Measurements from ENCODE around the gene ING4.

Gene ING4

DNA sequence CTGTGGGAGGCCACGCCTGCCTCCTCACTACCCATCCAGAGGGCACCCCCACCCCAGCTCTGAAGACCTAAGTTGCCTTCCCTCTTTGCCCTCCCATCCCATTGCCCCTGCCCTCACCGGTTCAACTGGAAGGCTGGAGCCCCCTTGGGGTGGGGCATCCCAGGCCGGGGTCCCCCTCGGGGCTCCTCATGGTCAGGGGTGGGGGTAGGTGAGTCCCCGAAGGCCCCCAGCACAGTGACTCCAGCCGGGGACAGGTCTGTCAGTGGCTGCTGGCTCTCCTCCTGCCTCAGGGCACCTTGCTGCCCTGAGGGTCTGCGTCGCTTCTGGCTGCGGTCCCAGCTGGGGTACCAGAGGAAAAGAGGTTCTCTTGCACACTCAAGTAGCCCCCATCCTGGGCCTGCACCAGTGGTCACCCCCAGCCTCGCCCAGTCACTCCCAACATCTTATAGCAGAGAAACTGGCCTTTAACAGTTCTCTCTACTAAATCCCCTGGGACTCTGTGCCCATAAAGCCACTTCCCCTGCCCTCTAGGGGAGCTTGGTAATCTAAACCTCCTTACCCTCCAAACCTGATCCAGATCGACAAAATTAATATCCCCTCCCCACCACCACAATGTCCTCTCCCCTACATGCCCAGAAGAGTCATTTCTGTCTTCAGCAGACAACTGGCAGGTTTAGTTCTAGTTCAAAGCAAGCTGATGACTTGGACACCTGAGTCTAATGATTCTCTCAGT is 32.6 kb upstream of the ING4 start:
- no peak overlapping the region for H3K4me3 ChIP-seq (ENCODE audit: control insufficient read depth in 1 of 7, extremely low read depth in 1 of 7, insufficient read depth in 4 of 7, low read depth in 2 of 7, low read length in 6 of 7)
- no peak for DNase-seq
- H3K4me1 ChIP-seq (ENCODE audit: control extremely low read depth in 1 of 4, control insufficient read depth in 4 of 4, insufficient read depth in 4 of 4, low read length in 3 of 4) = peaks cover 0 to 14% (median 7%) of the 10 kb centered on the region in 4 experiments
- peaks cover 0 to 2% (median 0%) of the 10 kb centered on the region in 4 experiments for H3K36me3 ChIP-seq (ENCODE audit: control insufficient read depth in 4 of 4, insufficient read depth in 4 of 4, low read length in 3 of 4)
- ChIA-PET POLR2A (no interaction called here), CTCF (interaction anchor here (0.8 to 3.8 kb wide), 12 partner anchors 10 to 142 kb away, joined by 3 to 16 read pairs (median 3); partner anchors contain the start of gene COPS7A)
- H3K27me3 ChIP-seq (replicated peaks in 2 of 5; ENCODE audit: control insufficient read depth in 4 of 5, insufficient read depth in 5 of 5, low read length in 4 of 5) = peaks cover 0 to 35% (median 13%) of the 10 kb centered on the region in 5 experiments
- H3K9me3 ChIP-seq (ENCODE audit: control extremely low read depth in 1 of 5, control insufficient read depth in 4 of 5, insufficient read depth in 2 of 5, low read depth in 1 of 5, low read length in 4 of 5) = no peaks in the 10 kb centered on the region
- H3K27ac ChIP-seq (ENCODE audit: insufficient read depth in 1 of 2, low read depth in 1 of 2, low read length in 2 of 2, poor library complexity in 1 of 2, severe bottlenecking in 2 of 2) = no peak overlapping the region
- 97% methylated on average over 5 of the region's 11 CpGs for WGBS (ENCODE audit: insufficient coverage)

DNA sequence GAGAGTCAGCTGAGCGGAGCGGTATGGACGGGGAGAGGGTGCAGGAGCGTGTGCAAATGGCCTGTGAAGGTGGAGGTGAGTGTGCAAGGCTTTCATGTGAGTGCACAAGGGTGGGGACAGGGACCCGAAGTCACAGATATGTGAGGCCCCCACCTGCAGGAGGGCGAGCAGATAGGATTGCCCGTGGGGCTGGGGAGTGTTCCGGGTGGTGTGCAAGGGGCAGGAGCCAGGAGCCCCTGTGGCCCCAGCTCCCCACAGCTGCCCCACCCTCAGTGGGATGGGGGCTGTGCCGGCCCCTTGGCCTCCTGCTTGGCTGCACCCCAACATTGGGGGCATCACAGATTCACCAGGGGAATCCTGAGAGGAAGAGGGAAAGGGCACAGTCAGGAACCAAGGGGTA is 31.8 kb upstream of the ING4 start:
- no peaks in the 10 kb centered on the region for H3K9me3 ChIP-seq (ENCODE audit: control extremely low read depth in 1 of 5, control insufficient read depth in 4 of 5, insufficient read depth in 2 of 5, low read depth in 1 of 5, low read length in 4 of 5)
- POLR2A ChIA-PET = no interaction called here
- H3K4me3 ChIP-seq (ENCODE audit: control insufficient read depth in 1 of 7, extremely low read depth in 1 of 7, insufficient read depth in 4 of 7, low read depth in 2 of 7, low read length in 6 of 7) = no peak overlapping the region

DNA sequence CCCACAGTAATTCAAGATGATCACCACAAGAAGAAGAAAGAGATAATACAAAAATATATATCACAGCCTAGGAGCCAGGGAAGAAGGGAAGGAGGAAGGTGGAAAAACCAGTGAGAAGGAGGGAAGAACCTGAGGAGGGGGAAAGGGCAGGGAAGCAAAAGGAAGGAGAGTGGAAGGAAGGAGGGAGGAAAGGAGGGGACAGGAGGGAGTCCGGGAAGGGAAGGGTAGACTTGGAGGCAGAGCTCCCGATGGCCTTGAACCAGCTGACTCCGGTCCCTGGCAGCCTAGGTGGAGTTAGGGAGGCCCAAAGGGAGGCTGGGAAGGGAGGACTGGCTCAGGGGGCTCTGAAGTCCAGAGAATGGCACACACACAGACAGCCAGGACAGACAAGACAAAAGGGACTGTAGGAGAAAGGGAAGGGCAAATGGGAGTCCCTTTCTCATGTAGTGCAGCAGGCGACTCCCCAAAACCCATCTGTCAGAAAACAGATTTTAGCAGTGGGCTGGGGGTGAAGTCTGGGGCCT is 31.0 kb upstream of the ING4 start:
- ChIA-PET CTCF (interaction anchor here (1.5 to 3.8 kb wide), 3 partner anchors 55 to 132 kb away, joined by 4 to 16 read pairs (median 4); no protein-coding TSS in a partner anchor), POLR2A (no interaction called here)
- H3K9me3 ChIP-seq (ENCODE audit: control extremely low read depth in 1 of 5, control insufficient read depth in 4 of 5, insufficient read depth in 2 of 5, low read depth in 1 of 5, low read length in 4 of 5) = no peaks in the 10 kb centered on the region
- H3K4me3 ChIP-seq (ENCODE audit: control insufficient read depth in 1 of 7, extremely low read depth in 1 of 7, insufficient read depth in 4 of 7, low read depth in 2 of 7, low read length in 6 of 7) = no peak overlapping the region
- H3K27ac ChIP-seq (ENCODE audit: insufficient read depth in 1 of 2, low read depth in 1 of 2, low read length in 2 of 2, poor library complexity in 1 of 2, severe bottlenecking in 2 of 2) = no peak overlapping the region
- peaks cover 0 to 19% (median 5%) of the 10 kb centered on the region in 5 experiments for H3K27me3 ChIP-seq (replicated peaks in 2 of 5; ENCODE audit: control insufficient read depth in 4 of 5, insufficient read depth in 5 of 5, low read length in 4 of 5)
- H3K36me3 ChIP-seq (ENCODE audit: control insufficient read depth in 4 of 4, insufficient read depth in 4 of 4, low read length in 3 of 4) = peaks cover 0 to 2% (median 0%) of the 10 kb centered on the region in 4 experiments
- DNase-seq = no peak
- 90% methylated on average over 3 of the region's 4 CpGs for WGBS (ENCODE audit: insufficient coverage)
- peaks cover 3 to 12% (median 10%) of the 10 kb centered on the region in 4 experiments for H3K4me1 ChIP-seq (ENCODE audit: control extremely low read depth in 1 of 4, control insufficient read depth in 4 of 4, insufficient read depth in 4 of 4, low read length in 3 of 4)

More for the DNA sequence above, 31.8 kb upstream of the ING4 start:
- H3K36me3 ChIP-seq (ENCODE audit: control insufficient read depth in 4 of 4, insufficient read depth in 4 of 4, low read length in 3 of 4) = peaks cover 0 to 2% (median 0%) of the 10 kb centered on the region in 4 experiments
- peaks cover 3 to 12% (median 11%) of the 10 kb centered on the region in 4 experiments for H3K4me1 ChIP-seq (ENCODE audit: control extremely low read depth in 1 of 4, control insufficient read depth in 4 of 4, insufficient read depth in 4 of 4, low read length in 3 of 4)
- H3K27ac ChIP-seq (ENCODE audit: insufficient read depth in 1 of 2, low read depth in 1 of 2, low read length in 2 of 2, poor library complexity in 1 of 2, severe bottlenecking in 2 of 2) = no peak overlapping the region
- peaks cover 0 to 27% (median 12%) of the 10 kb centered on the region in 5 experiments for H3K27me3 ChIP-seq (replicated peaks in 2 of 5; ENCODE audit: control insufficient read depth in 4 of 5, insufficient read depth in 5 of 5, low read length in 4 of 5)
- CTCF ChIA-PET = interaction anchor here (1.1 to 3.8 kb wide), 2 partner anchors 73 to 141 kb away, joined by 3 to 16 read pairs; no protein-coding TSS in a partner anchor
- DNase-seq = no peak
- 93% methylated on average over 7 of the region's 9 CpGs for WGBS (ENCODE audit: insufficient coverage)

DNA sequence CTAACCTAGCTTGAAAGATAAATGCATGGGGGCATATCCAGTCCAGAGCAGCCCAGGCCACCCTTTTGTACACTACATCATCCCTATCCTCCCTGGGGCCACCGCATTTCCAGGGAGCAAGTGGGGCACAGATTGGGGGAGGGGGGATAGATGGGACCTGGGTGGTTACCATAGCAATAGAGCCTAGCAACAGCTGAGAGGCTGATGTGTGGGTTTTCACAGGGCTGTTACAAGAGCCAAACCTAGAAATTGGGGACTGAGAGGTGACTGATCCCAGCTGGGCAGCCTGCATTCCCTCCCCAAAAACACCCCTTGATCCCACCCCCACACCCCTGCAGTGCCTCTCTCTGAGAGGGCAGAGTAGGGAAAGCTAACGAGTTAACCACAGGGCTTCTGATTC is 30.0 kb upstream of the ING4 start:
- CTCF ChIA-PET = interaction anchor here (0.6 to 3.8 kb wide), 9 partner anchors 9 to 133 kb away, joined by 3 to 16 read pairs (median 3); no protein-coding TSS in a partner anchor
- POLR2A ChIA-PET = interaction anchor here (0.6 kb wide), 1 partner anchor 31 kb away, joined by 3 read pairs; no protein-coding TSS in a partner anchor
- peaks cover 6 to 21% (median 17%) of the 10 kb centered on the region in 4 experiments for H3K4me1 ChIP-seq (ENCODE audit: control extremely low read depth in 1 of 4, control insufficient read depth in 4 of 4, insufficient read depth in 4 of 4, low read length in 3 of 4)
- H3K9me3 ChIP-seq (ENCODE audit: control extremely low read depth in 1 of 5, control insufficient read depth in 4 of 5, insufficient read depth in 2 of 5, low read depth in 1 of 5, low read length in 4 of 5) = no peaks in the 10 kb centered on the region
- H3K27me3 ChIP-seq (replicated peaks in 2 of 5; ENCODE audit: control insufficient read depth in 4 of 5, insufficient read depth in 5 of 5, low read length in 4 of 5) = peaks cover 0 to 9% (median 2%) of the 10 kb centered on the region in 5 experiments
- H3K27ac ChIP-seq (ENCODE audit: insufficient read depth in 1 of 2, low read depth in 1 of 2, low read length in 2 of 2, poor library complexity in 1 of 2, severe bottlenecking in 2 of 2) = no peak overlapping the region
- peaks cover 0 to 2% (median 0%) of the 10 kb centered on the region in 4 experiments for H3K36me3 ChIP-seq (ENCODE audit: control insufficient read depth in 4 of 4, insufficient read depth in 4 of 4, low read length in 3 of 4)
- H3K4me3 ChIP-seq (ENCODE audit: control insufficient read depth in 1 of 7, extremely low read depth in 1 of 7, insufficient read depth in 4 of 7, low read depth in 2 of 7, low read length in 6 of 7) = no peak overlapping the region
- WGBS (ENCODE audit: insufficient coverage) = no CpG with 5 or more reads among the region's 2 CpGs
- DNase-seq = no peak

- Histone ChIP-seq H3K36me3 (ENCODE audit: control insufficient read depth in 4 of 4, insufficient read depth in 4 of 4, low read length in 3 of 4) (peaks cover 0 to 3% (median under 1%) of the 10 kb centered on the region in 4 experiments), H3K27me3 (replicated peaks in 2 of 5; ENCODE audit: control insufficient read depth in 4 of 5, insufficient read depth in 5 of 5, low read length in 4 of 5) (peaks cover 0 to under 1% (median 0%) of the 10 kb centered on the region in 5 experiments), H3K4me3 (ENCODE audit: control insufficient read depth in 1 of 7, extremely low read depth in 1 of 7, insufficient read depth in 4 of 7, low read depth in 2 of 7, low read length in 6 of 7) (no peak overlapping the region), H3K9me3 (ENCODE audit: control extremely low read depth in 1 of 5, control insufficient read depth in 4 of 5, insufficient read depth in 2 of 5, low read depth in 1 of 5, low read length in 4 of 5) (no peaks in the 10 kb centered on the region), H3K4me1 (ENCODE audit: control extremely low read depth in 1 of 4, control insufficient read depth in 4 of 4, insufficient read depth in 4 of 4, low read length in 3 of 4) (peaks cover 12 to 34% (median 31%) of the 10 kb centered on the region in 4 experiments), H3K27ac (ENCODE audit: insufficient read depth in 1 of 2, low read depth in 1 of 2, low read length in 2 of 2, poor library complexity in 1 of 2, severe bottlenecking in 2 of 2) (no peak overlapping the region)
- ChIA-PET POLR2A (interaction anchor here (1.1 kb wide), 1 partner anchor 33 kb away, joined by 3 read pairs; no protein-coding TSS in a partner anchor), CTCF (interaction anchor here (0.9 to 3.8 kb wide), 4 partner anchors 8 to 94 kb away, joined by 3 to 16 read pairs (median 4); no protein-coding TSS in a partner anchor)
- WGBS (ENCODE audit: insufficient coverage) = 86% methylated on average over 2 of the region's 4 CpGs
- DNase-seq = no peak
These were observed 28.6 kb upstream of the ING4 start for GRCh38 chr12:6691473-6691872.

DNA sequence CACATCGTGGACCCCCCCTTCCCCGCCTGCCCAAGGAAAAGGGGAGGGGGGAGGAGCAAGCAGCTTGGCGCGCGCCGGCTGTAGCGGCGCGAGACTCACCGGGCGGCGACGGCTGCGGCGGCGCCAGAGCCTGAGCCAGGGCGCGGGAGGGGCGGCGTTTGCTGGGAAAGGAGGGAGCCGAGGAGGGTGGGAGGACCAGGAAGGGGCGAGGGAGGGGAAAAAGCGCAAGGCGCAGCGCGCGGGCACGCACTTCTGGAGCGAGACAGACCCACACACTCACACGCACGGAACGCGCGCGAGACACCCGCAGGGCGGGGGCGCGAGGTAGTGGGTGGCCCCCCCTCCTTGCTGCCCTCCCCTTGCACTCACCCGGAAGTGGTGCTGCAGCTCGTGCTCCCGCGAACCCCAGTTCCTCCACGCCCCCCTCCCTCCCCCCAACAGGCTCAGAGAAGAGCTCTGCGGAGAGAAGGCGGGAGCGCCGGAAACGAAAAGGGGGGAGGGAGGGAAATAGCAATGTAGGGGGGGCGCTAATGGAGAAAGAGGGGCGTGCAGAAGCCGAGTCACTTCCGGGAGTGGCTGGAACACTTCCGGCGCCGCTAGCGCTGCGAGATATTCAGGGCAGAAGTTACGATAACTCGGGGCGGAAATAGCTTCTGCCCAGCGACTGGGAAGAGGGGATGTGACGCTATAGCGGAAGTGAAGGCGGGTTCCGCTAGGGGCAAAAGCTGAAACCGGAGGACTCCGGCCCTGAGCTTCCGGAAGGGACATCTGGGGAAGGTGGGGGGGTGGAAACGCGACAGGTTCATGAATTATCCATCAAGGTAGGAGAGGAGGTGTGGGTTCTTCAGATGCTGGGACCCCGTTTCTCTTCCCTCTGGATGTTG is 26.3 kb upstream of the ING4 start, which contains the start of gene ZNF384:
ZNF384 (minus strand) TSS at position 377 of the 884 bp plus-strand sequence. CDS start 9,855 bp downstream, outside the sequence.
- ChIA-PET CTCF (interaction anchor here (0.7 to 7.3 kb wide), 13 partner anchors 15 to 126 kb away, joined by 3 to 59 read pairs (median 5); partner anchors contain the start of gene COPS7A), POLR2A (interaction anchor here (0.5 to 1.9 kb wide), 18 partner anchors 9 to 255 kb away, joined by 3 to 33 read pairs (median 3); partner anchors contain the start of genes C12orf57, COPS7A, MLF2 and MRPL51)
- Histone ChIP-seq H3K9me3 (ENCODE audit: control extremely low read depth in 1 of 5, control insufficient read depth in 4 of 5, insufficient read depth in 2 of 5, low read depth in 1 of 5, low read length in 4 of 5) (no peaks in the 10 kb centered on the region), H3K4me1 (ENCODE audit: control extremely low read depth in 1 of 4, control insufficient read depth in 4 of 4, insufficient read depth in 4 of 4, low read length in 3 of 4) (peaks cover 12 to 44% (median 38%) of the 10 kb centered on the region in 4 experiments), H3K36me3 (ENCODE audit: control insufficient read depth in 4 of 4, insufficient read depth in 4 of 4, low read length in 3 of 4) (peaks cover 0 to 12% (median under 1%) of the 10 kb centered on the region in 4 experiments), H3K27ac (ENCODE audit: insufficient read depth in 1 of 2, low read depth in 1 of 2, low read length in 2 of 2, poor library complexity in 1 of 2, severe bottlenecking in 2 of 2) (peak within 1 kb of the TSS; percentile 85 to 95), H3K27me3 (replicated peaks in 2 of 5; ENCODE audit: control insufficient read depth in 4 of 5, insufficient read depth in 5 of 5, low read length in 4 of 5) (no peaks in the 10 kb centered on the region), H3K4me3 (ENCODE audit: control insufficient read depth in 1 of 7, extremely low read depth in 1 of 7, insufficient read depth in 4 of 7, low read depth in 2 of 7, low read length in 6 of 7) (peak within 1 kb of the TSS; percentile 58 to 96 (median 87))
- peak; percentile 98 to 99 (median 98) for DNase-seq
- WGBS (ENCODE audit: insufficient coverage) = 0% methylated on average over 51 of the region's 72 CpGs

Data from common myeloid progenitor, CD34-positive (primary cell).